CD1c-positive myeloid dendritic cell (primary cell): Measurements from ENCODE around the gene CYTH3.

Experiments
- DNase-seq: peaks from one replicate; pipeline ENCODE4 v3.0.0-alpha.2; 2016; ENCODE audit errors: extremely low spot score

Gene CYTH3

GRCh38 chr7:6167587-6168476 is 104.6 kb downstream of the CYTH3 start:
- no peak for DNase-seq

- no peak for DNase-seq
Observed at GRCh38 chr7:6167004-6167551, 105.3 kb downstream of the CYTH3 start.

- DNase-seq = no peak
Observed at GRCh38 chr7:6166443-6166891, 106.0 kb downstream of the CYTH3 start.

- no peak for DNase-seq
Observed at GRCh38 chr7:6165521-6166320, 106.7 kb downstream of the CYTH3 start.

- no peak for DNase-seq
Observed at GRCh38 chr7:6165075-6165474, 107.3 kb downstream of the CYTH3 start.

GRCh38 chr7:6164491-6164890 is 107.9 kb downstream of the CYTH3 start:
- DNase-seq = no peak

GRCh38 chr7:6164010-6164409 is 108.4 kb downstream of the CYTH3 start:
- DNase-seq = no peak

GRCh38 chr7:6163402-6163801 is 109.0 kb downstream of the CYTH3 start:
- DNase-seq = no peak

- no peak for DNase-seq
Observed at GRCh38 chr7:6162650-6163366, 109.6 kb downstream of the CYTH3 start.

GRCh38 chr7:6162331-6162620 is 110.1 kb downstream of the CYTH3 start:
- no peak for DNase-seq

GRCh38 chr7:6161463-6162330 is 110.7 kb downstream of the CYTH3 start:
- DNase-seq = no peak

GRCh38 chr7:6160191-6160623 is 112.2 kb downstream of the CYTH3 start:
- DNase-seq = no peak

GRCh38 chr7:6159524-6160031 is 112.8 kb downstream of the CYTH3 start:
- no peak for DNase-seq

GRCh38 chr7:6159097-6159483 is 113.3 kb downstream of the CYTH3 start:
- DNase-seq = no peak

GRCh38 chr7:6158424-6159096 is 113.9 kb downstream of the CYTH3 start:
- DNase-seq = no peak

GRCh38 chr7:6157685-6158423 is 114.6 kb downstream of the CYTH3 start:
- no peak for DNase-seq

- no peak for DNase-seq
Observed at GRCh38 chr7:6156734-6157133, 115.7 kb downstream of the CYTH3 start.

- no peak for DNase-seq
Observed at GRCh38 chr7:6155596-6155995, 116.8 kb downstream of the CYTH3 start.

- no peak for DNase-seq
Observed at GRCh38 chr7:6154542-6155404, 117.7 kb downstream of the CYTH3 start.
